Nephron (organoid): ENCODE data around the gene OSBPL6.
"Not testable (repeated sequence)": the region's sequence is repeated elsewhere in the genome, so short reads cannot be mapped to it uniquely, and the experiment has no call there.

Experiments
- H3K27ac Mint-ChIP-seq, 3 experiments: 2 replicates each; pipeline ENCODE4 v1.8.0; 2020; ENCODE audit warnings: mixed read lengths in 3 of 3, mild to moderate bottlenecking in 2 of 3, moderate library complexity in 1 of 3
- H3K27me3 Mint-ChIP-seq: 2 replicates; pipeline ENCODE4 v1.8.0; 2021; ENCODE audit warnings: low read depth, mild to moderate bottlenecking, moderate library complexity, mixed read lengths
- H3K36me3 Mint-ChIP-seq: 2 replicates; pipeline ENCODE4 v1.8.0; 2020; ENCODE audit warnings: low read depth, mixed read lengths
- H3K4me1 Mint-ChIP-seq: 2 replicates; pipeline ENCODE4 v1.8.0; 2020; ENCODE audit warnings: mixed read lengths
- H3K4me3 Mint-ChIP-seq, 3 experiments: 2 replicates each; pipeline ENCODE4 v1.8.0; 2020; ENCODE audit warnings: mild to moderate bottlenecking in 3 of 3, mixed read lengths in 3 of 3, moderate library complexity in 2 of 3
- H3K9me3 Mint-ChIP-seq: 2 replicates; pipeline ENCODE4 v1.8.0; 2020; ENCODE audit warnings: mixed read lengths
- TF ChIP-seq, protein P1 (sequence below), 3 experiments: fragments of 200-600 bp; sonication (generic); IDR thresholded peaks; one replicate each; pipeline ENCODE4 v1.5.0; 2021; ENCODE audit warnings: antibody characterized with exemption in 3 of 3; ENCODE audit not compliant: unreplicated experiment in 3 of 3

The OSBPL6 gene

DNA sequence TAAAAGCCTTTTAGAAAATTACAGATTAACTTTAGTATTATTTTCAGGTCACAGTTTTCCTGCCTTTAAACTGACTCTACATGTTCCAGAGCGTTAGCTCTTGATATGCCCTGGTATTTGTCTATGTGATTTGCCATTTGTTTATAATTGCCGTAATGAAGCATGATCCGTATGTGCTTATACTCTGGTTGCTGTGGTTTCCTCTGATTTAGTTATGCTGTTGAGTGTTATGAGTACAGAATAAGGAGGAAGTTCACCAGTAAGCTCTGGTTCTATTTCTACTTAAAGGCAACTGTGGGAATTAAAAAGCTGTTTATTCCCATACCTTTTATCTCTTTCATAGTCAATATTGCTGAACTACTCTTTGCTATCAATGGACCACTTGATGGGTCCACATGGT lies 123.5 kb downstream of the OSBPL6 start:
- Mint-ChIP-seq H3K9me3 (no peaks in the 10 kb centered on the region), H3K4me3 (no peak overlapping the region), H3K27me3 (no peaks in the 10 kb centered on the region), H3K36me3 (no peaks in the 10 kb centered on the region), H3K27ac (no peak overlapping the region), H3K4me1 (no peaks in the 10 kb centered on the region)
- TF ChIP-seq, protein P1, sequence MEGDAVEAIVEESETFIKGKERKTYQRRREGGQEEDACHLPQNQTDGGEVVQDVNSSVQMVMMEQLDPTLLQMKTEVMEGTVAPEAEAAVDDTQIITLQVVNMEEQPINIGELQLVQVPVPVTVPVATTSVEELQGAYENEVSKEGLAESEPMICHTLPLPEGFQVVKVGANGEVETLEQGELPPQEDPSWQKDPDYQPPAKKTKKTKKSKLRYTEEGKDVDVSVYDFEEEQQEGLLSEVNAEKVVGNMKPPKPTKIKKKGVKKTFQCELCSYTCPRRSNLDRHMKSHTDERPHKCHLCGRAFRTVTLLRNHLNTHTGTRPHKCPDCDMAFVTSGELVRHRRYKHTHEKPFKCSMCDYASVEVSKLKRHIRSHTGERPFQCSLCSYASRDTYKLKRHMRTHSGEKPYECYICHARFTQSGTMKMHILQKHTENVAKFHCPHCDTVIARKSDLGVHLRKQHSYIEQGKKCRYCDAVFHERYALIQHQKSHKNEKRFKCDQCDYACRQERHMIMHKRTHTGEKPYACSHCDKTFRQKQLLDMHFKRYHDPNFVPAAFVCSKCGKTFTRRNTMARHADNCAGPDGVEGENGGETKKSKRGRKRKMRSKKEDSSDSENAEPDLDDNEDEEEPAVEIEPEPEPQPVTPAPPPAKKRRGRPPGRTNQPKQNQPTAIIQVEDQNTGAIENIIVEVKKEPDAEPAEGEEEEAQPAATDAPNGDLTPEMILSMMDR (IDR thresholded peaks at IDR 0.05; ENCODE audit: unreplicated experiment in 3 of 3) = no peak

DNA sequence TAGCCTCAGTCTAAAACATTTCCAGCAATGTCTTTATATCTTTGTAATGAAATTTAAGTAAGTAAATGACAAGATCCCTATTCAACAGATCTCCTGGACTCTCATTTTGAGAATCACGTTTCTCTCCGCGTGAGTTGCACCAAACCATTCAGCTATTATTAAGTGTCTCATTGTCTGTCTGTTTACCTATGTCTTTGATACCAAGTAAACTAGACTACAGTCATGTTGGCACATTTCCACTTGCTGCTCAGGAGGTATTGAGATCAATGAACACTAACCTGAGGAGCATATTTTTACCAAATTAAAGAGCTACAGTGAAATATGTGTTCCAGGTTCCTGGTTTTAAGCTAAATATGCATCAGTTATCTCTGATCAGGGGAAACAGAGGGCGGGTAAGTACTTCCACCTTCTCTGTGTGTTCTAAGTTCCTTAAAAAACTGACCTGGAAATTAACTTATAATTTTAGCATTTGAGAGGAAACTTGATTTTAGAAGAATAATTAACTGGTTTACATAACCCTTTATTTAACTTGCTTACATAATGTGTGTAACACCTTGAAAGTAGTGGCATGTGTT lies 125.8 kb downstream of the OSBPL6 start:
- Mint-ChIP-seq H3K4me1 (peaks cover 6% of the 10 kb centered on the region), H3K4me3 (no peak overlapping the region), H3K27me3 (no peaks in the 10 kb centered on the region), H3K9me3 (no peaks in the 10 kb centered on the region), H3K27ac (no peak overlapping the region), H3K36me3 (no peaks in the 10 kb centered on the region)
- TF ChIP-seq, protein P1 (IDR thresholded peaks at IDR 0.05; ENCODE audit: unreplicated experiment in 3 of 3) = no peak

GRCh38 chr2:178322068-178322467 lies 127.8 kb downstream of the OSBPL6 start:
- Mint-ChIP-seq H3K27me3 (no peaks in the 10 kb centered on the region), H3K4me1 (peaks cover 7% of the 10 kb centered on the region)

GRCh38 chr2:178323331-178323730 lies 129.0 kb downstream of the OSBPL6 start:
- H3K9me3 Mint-ChIP-seq, H3K4me3 Mint-ChIP-seq, H3K27me3 Mint-ChIP-seq, H3K27ac Mint-ChIP-seq, H3K36me3 Mint-ChIP-seq: not testable (repeated sequence)
- peaks cover 17% of the 10 kb centered on the region for H3K4me1 Mint-ChIP-seq

More at GRCh38 chr2:178322068-178322467, 127.8 kb downstream of the OSBPL6 start:
- no peaks in the 10 kb centered on the region for H3K9me3 Mint-ChIP-seq
- H3K4me3 Mint-ChIP-seq = no peak overlapping the region
- H3K27ac Mint-ChIP-seq = no peak overlapping the region
- TF ChIP-seq, protein P1 (IDR thresholded peaks at IDR 0.05; ENCODE audit: unreplicated experiment in 3 of 3) = no peak
- H3K36me3 Mint-ChIP-seq = no peaks in the 10 kb centered on the region

GRCh38 chr2:178324077-178324476 lies 129.8 kb downstream of the OSBPL6 start:
- H3K27ac Mint-ChIP-seq = no peak overlapping the region
- H3K27me3 Mint-ChIP-seq = no peaks in the 10 kb centered on the region
- H3K4me1 Mint-ChIP-seq = peaks cover 17% of the 10 kb centered on the region
- no peak overlapping the region for H3K4me3 Mint-ChIP-seq
- no peaks in the 10 kb centered on the region for H3K9me3 Mint-ChIP-seq
- no peaks in the 10 kb centered on the region for H3K36me3 Mint-ChIP-seq
- TF ChIP-seq, protein P1 (IDR thresholded peaks at IDR 0.05; ENCODE audit: unreplicated experiment in 3 of 3) = no peak

- Mint-ChIP-seq H3K27me3 (no peaks in the 10 kb centered on the region), H3K36me3 (no peaks in the 10 kb centered on the region), H3K4me3 (no peak overlapping the region), H3K27ac (no peak overlapping the region), H3K4me1 (peaks cover 23% of the 10 kb centered on the region), H3K9me3 (no peaks in the 10 kb centered on the region)
- TF ChIP-seq, protein P1 (IDR thresholded peaks at IDR 0.05; ENCODE audit: unreplicated experiment in 3 of 3) = no peak
Measured at GRCh38 chr2:178325268-178325667, 131.0 kb downstream of the OSBPL6 start.
